Progenitor cell of endocrine pancreas (in vitro differentiated cells): ENCODE measurements around the gene SHANK3. TPM values are rescaled to one million over a fixed set of nuclear protein-coding genes. Genes with fewer than 3 reads are reported as not detected.

Experiments used
- DNase-seq: peaks from one replicate; pipeline ENCODE4 v3.0.0; 2021; ENCODE audit warnings: low spot score; ENCODE audit not compliant: unreplicated experiment
- H3K27ac Mint-ChIP-seq: 2 replicates; pipeline ENCODE4 v1.8.0; 2021; ENCODE audit warnings: mild to moderate bottlenecking, moderate library complexity, mixed read lengths
- H3K27me3 Mint-ChIP-seq: 2 replicates; pipeline ENCODE4 v1.8.0; 2021; ENCODE audit warnings: mixed read lengths
- H3K36me3 Mint-ChIP-seq: 2 replicates; pipeline ENCODE4 v1.8.0; 2022; ENCODE audit warnings: mixed read lengths; ENCODE audit not compliant: insufficient read depth
- H3K4me1 Mint-ChIP-seq: 2 replicates; pipeline ENCODE4 v1.8.0; 2021; ENCODE audit warnings: low read depth, mixed read lengths
- H3K4me3 Mint-ChIP-seq: 2 replicates; pipeline ENCODE4 v1.8.0; 2021; ENCODE audit warnings: low read depth, mild to moderate bottlenecking, moderate library complexity, mixed read lengths
- H3K9me3 Mint-ChIP-seq: 2 replicates; pipeline ENCODE4 v1.8.0; 2021; ENCODE audit warnings: low read depth, mixed read lengths
- CTCF ChIP-seq: fragments of 200-600 bp; sonication (generic); IDR thresholded peaks from one replicate; pipeline ENCODE4 v1.5.0; 2021; ENCODE audit warnings: antibody characterized with exemption, mild to moderate bottlenecking; ENCODE audit not compliant: unreplicated experiment
- total RNA-seq: library from RNA; stranded (reverse); gene quantifications from 2 replicates; pipeline ENCODE4 v1.2.1, GENCODE V29; 2021

The SHANK3 gene
- total RNA-seq, 1 donor from 2014 or later = 6.9 TPM

GRCh38 chr22:50626850-50627641 is 45.6 kb upstream of the SHANK3 start:
- no peak for DNase-seq
- no peak for TF ChIP-seq CTCF
- no peak overlapping the region for H3K27ac Mint-ChIP-seq
- no peaks in the 10 kb centered on the region for H3K9me3 Mint-ChIP-seq
- peaks cover 1% of the 10 kb centered on the region for H3K36me3 Mint-ChIP-seq
- peaks cover 6% of the 10 kb centered on the region for H3K27me3 Mint-ChIP-seq
- peak overlapping the region; percentile 75 for H3K4me3 Mint-ChIP-seq
- H3K4me1 Mint-ChIP-seq = peaks cover 14% of the 10 kb centered on the region

- peak within 1 kb of the TSS; percentile 89 for H3K27ac Mint-ChIP-seq
- TF ChIP-seq CTCF = no peak
These were observed 44.7 kb upstream of the SHANK3 start, which contains the start of gene ARSA for GRCh38 chr22:50627642-50628542. ARSA (minus strand) TSS chr22:50628152; CDS start chr22:50627779, 373 bp downstream.

GRCh38 chr22:50628543-50629134 is 44.0 kb upstream of the SHANK3 start:
- H3K36me3 Mint-ChIP-seq = peaks cover 1% of the 10 kb centered on the region
- H3K4me3 Mint-ChIP-seq = peak overlapping the region; percentile 86
- peaks cover 9% of the 10 kb centered on the region for H3K4me1 Mint-ChIP-seq
- DNase-seq = no peak
- no peak for TF ChIP-seq CTCF
- peaks cover 6% of the 10 kb centered on the region for H3K27me3 Mint-ChIP-seq
- H3K27ac Mint-ChIP-seq = peak overlapping the region; percentile 89
- H3K9me3 Mint-ChIP-seq = no peaks in the 10 kb centered on the region

More at GRCh38 chr22:50627642-50628542, 44.7 kb upstream of the SHANK3 start, which contains the start of gene ARSA:
- Mint-ChIP-seq H3K4me1 (peaks cover 11% of the 10 kb centered on the region), H3K4me3 (peak within 1 kb of the TSS; percentile 86), H3K36me3 (peaks cover 1% of the 10 kb centered on the region), H3K9me3 (no peaks in the 10 kb centered on the region), H3K27me3 (peaks cover 6% of the 10 kb centered on the region)
- peak; percentile 51 for DNase-seq

GRCh38 chr22:50630376-50630775 is 42.2 kb upstream of the SHANK3 start:
- no peak overlapping the region for H3K27ac Mint-ChIP-seq
- DNase-seq = no peak
- no peaks in the 10 kb centered on the region for H3K36me3 Mint-ChIP-seq
- H3K4me3 Mint-ChIP-seq = no peak overlapping the region
- H3K4me1 Mint-ChIP-seq = peaks cover 9% of the 10 kb centered on the region
- no peaks in the 10 kb centered on the region for H3K9me3 Mint-ChIP-seq
- H3K27me3 Mint-ChIP-seq = peaks cover 6% of the 10 kb centered on the region
- no peak for TF ChIP-seq CTCF

- Mint-ChIP-seq H3K4me1 (peaks cover 9% of the 10 kb centered on the region), H3K27ac (no peak overlapping the region), H3K27me3 (peaks cover 6% of the 10 kb centered on the region), H3K36me3 (no peaks in the 10 kb centered on the region), H3K4me3 (no peak overlapping the region), H3K9me3 (no peaks in the 10 kb centered on the region)
- DNase-seq = no peak
- TF ChIP-seq CTCF = no peak
These were observed 39.5 kb upstream of the SHANK3 start for GRCh38 chr22:50633086-50633485.
